HEK293 (cell line): ENCODE results near the gene COA1.

Experiments
- CTCF ChIA-PET: fragments of 350-600 bp; formaldehyde crosslinking; extraction: SDS; loops from one replicate; lab custom pipeline; 2021; ENCODE audit warnings: antibody characterized with exemption; lab: Yijun Ruan, JAX
- POLR2A ChIA-PET: fragments of 300-600 bp; formaldehyde crosslinking; extraction: SDS; loops from one replicate; lab custom pipeline; 2020; ENCODE audit warnings: antibody characterized with exemption, inconsistent platforms; lab: Yijun Ruan, JAX
- H3K27ac ChIP-seq: fragments of 200-500 bp; sonication (Bioruptor generic); 2 replicates; pipeline ENCODE4 v1.5.1; 2014; ENCODE audit warnings: low read depth, low read length, control low read depth, inconsistent platforms; ENCODE audit errors: extremely low read depth
- H3K36me3 ChIP-seq, 2 experiments: fragments of 200-500 bp in 1 of 2; sonication (Bioruptor generic) in 1 of 2; 1 replicate in 1 of 2; 2 replicates in 1 of 2; pipeline ENCODE4 v1.5.1; 2014 to 2017; ENCODE audit warnings: inconsistent platforms in 2 of 2, low read length in 2 of 2; ENCODE audit not compliant: control insufficient read depth in 2 of 2, insufficient read depth in 1 of 2
- H3K4me1 ChIP-seq: fragments of 200-500 bp; sonication (Bioruptor generic); 2 replicates; pipeline ENCODE4 v1.5.1; 2014; ENCODE audit warnings: mild to moderate bottlenecking, low read length, inconsistent platforms; ENCODE audit not compliant: control insufficient read depth, insufficient read depth
- H3K4me3 ChIP-seq: 2 replicates; pipeline ENCODE4 v1.5.1; 2011; ENCODE audit warnings: low read depth, mild to moderate bottlenecking, control low read depth, low read length, moderate library complexity
- H3K9me3 ChIP-seq: fragments of 200-500 bp; sonication (Bioruptor generic); 2 replicates; pipeline ENCODE4 v1.5.1; 2014; ENCODE audit warnings: low read depth, low read length, inconsistent platforms; ENCODE audit not compliant: control insufficient read depth, insufficient read depth
- GLIS2 ChIP-seq: fragments of 450-650 bp; formaldehyde crosslinking; IDR thresholded peaks from 2 replicates; pipeline ENCODE4 v1.5.1; 2016; ENCODE audit warnings: missing biosample characterization, missing genetic modification characterization
- HOXD13 ChIP-seq: sonication (generic); formaldehyde crosslinking; IDR thresholded peaks from 2 replicates; pipeline ENCODE4 v1.8.0; 2022; ENCODE audit warnings: missing genetic modification reagents, borderline replicate concordance
- OVOL3 ChIP-seq: fragments of 450-650 bp; formaldehyde crosslinking; IDR thresholded peaks from 2 replicates; pipeline ENCODE4 v1.5.1; 2016; ENCODE audit warnings: missing biosample characterization, missing genetic modification characterization
- RBAK ChIP-seq: fragments of 450-650 bp; formaldehyde crosslinking; IDR thresholded peaks from 2 replicates; pipeline ENCODE4 v1.5.1; 2016; ENCODE audit warnings: missing biosample characterization, missing genetic modification characterization
- ZNF155 ChIP-seq: fragments of 450-650 bp; formaldehyde crosslinking; IDR thresholded peaks from 2 replicates; pipeline ENCODE4 v1.5.1; 2016; ENCODE audit warnings: missing biosample characterization, missing genetic modification characterization
- ZNF175 ChIP-seq: fragments of 450-650 bp; formaldehyde crosslinking; IDR thresholded peaks from 2 replicates; pipeline ENCODE4 v1.5.1; 2016; ENCODE audit warnings: missing biosample characterization, missing genetic modification characterization
- ZNF37A ChIP-seq: fragments of 450-650 bp; IDR thresholded peaks from 2 replicates; pipeline ENCODE4 v1.5.1; 2018; ENCODE audit warnings: missing biosample characterization, missing genetic modification characterization
- ZNF394 ChIP-seq: fragments of 450-650 bp; formaldehyde crosslinking; IDR thresholded peaks from 2 replicates; pipeline ENCODE4 v1.5.1; 2016; ENCODE audit warnings: missing biosample characterization, missing genetic modification characterization, mild to moderate bottlenecking, moderate library complexity, borderline replicate concordance
- ZNF426 ChIP-seq: fragments of 450-650 bp; formaldehyde crosslinking; IDR thresholded peaks from 2 replicates; pipeline ENCODE4 v1.5.1; 2017; ENCODE audit warnings: missing biosample characterization, missing genetic modification characterization, mild to moderate bottlenecking, inconsistent platforms, moderate library complexity
- ZNF747 ChIP-seq: fragments of 450-650 bp; formaldehyde crosslinking; IDR thresholded peaks from 2 replicates; pipeline ENCODE4 v1.5.1; 2016; ENCODE audit warnings: missing biosample characterization, missing genetic modification characterization
- TF ChIP-seq, protein P1 (sequence below): fragments of 450-650 bp; formaldehyde crosslinking; IDR thresholded peaks from 2 replicates; pipeline ENCODE4 v1.5.1; 2016; ENCODE audit warnings: missing biosample characterization, missing genetic modification characterization, borderline replicate concordance
- TF ChIP-seq, protein P2 (sequence below): IDR thresholded peaks from 2 replicates; pipeline ENCODE4 v1.6.1; 2011; ENCODE audit warnings: mild to moderate bottlenecking, low read depth, low read length, borderline replicate concordance
- TF ChIP-seq, protein P3 (sequence below): fragments of 450-650 bp; formaldehyde crosslinking; IDR thresholded peaks from 2 replicates; pipeline ENCODE4 v1.5.1; 2016; ENCODE audit warnings: missing biosample characterization, missing genetic modification characterization
- TF ChIP-seq, protein P4 (sequence below): fragments of 450-650 bp; formaldehyde crosslinking; conservative IDR thresholded peaks from 2 replicates; pipeline ENCODE4 v1.5.1; 2016; ENCODE audit warnings: low read depth, missing biosample characterization, missing genetic modification characterization
- TF ChIP-seq, protein P5 (sequence below): sonication (generic); formaldehyde crosslinking; IDR thresholded peaks from 2 replicates; pipeline ENCODE4 v1.8.1; 2022; ENCODE audit warnings: mild to moderate bottlenecking, moderate library complexity, missing genetic modification reagents
- TF ChIP-seq, protein P6 (sequence below): fragments of 450-650 bp; formaldehyde crosslinking; IDR thresholded peaks from 2 replicates; pipeline ENCODE4 v1.5.1; 2016; ENCODE audit warnings: missing biosample characterization, missing genetic modification characterization

Gene COA1

DNA sequence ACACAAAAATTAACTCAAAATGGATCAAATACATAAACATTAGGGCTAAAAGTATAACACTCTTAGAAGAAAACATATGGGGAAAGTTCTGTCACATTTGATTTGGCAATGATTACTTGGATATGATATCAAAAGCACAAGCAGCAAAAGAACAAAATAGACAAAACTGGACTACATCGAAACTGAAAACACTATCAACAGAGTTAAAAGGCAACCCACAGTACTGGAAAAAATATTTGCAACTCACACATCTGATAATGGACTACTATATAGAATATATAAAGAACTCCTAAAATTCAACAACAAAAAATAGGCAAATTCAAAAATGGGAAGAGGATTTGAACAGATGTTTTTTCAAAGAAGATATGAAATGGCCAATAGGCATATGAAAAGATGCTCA is 51.0 kb downstream of the COA1 start:
- POLR2A ChIA-PET, result no interaction called here
- no peaks in the 10 kb centered on the region for H3K36me3 ChIP-seq

DNA sequence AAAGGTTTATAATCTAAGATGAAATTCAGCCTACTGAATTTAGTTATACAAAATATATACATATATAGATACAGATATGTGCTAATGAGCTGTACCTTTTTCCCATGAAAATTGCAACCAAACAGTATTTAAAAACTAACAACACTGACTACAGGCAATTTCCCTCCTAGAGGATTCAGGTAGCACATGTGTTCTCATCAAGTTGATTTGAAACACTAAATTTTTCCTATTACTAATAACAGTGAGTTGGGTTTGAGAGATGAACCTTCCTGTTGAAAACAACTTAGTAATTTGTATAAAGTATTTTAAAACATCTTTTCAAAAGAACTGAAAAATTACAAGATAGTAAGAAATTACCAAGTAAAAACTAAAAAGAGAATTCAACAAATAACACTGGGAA is 51.5 kb downstream of the COA1 start:
- Histone ChIP-seq H3K4me1 (no peaks in the 10 kb centered on the region), H3K4me3 (no peak overlapping the region), H3K27ac (no peak overlapping the region), H3K9me3 (no peaks in the 10 kb centered on the region), H3K36me3 (no peaks in the 10 kb centered on the region)
- ChIA-PET CTCF (interaction anchor here (0.7 kb wide), 2 partner anchors 9 to 95 kb away, joined by 3 to 6 read pairs; partner anchors contain the start of gene STK17A), POLR2A (no interaction called here)
- TF ChIP-seq ZNF155 (tag by site-specific recombination) (no peak), GLIS2 (no peak), ZNF175 (no peak)
- TF ChIP-seq, protein P1, sequence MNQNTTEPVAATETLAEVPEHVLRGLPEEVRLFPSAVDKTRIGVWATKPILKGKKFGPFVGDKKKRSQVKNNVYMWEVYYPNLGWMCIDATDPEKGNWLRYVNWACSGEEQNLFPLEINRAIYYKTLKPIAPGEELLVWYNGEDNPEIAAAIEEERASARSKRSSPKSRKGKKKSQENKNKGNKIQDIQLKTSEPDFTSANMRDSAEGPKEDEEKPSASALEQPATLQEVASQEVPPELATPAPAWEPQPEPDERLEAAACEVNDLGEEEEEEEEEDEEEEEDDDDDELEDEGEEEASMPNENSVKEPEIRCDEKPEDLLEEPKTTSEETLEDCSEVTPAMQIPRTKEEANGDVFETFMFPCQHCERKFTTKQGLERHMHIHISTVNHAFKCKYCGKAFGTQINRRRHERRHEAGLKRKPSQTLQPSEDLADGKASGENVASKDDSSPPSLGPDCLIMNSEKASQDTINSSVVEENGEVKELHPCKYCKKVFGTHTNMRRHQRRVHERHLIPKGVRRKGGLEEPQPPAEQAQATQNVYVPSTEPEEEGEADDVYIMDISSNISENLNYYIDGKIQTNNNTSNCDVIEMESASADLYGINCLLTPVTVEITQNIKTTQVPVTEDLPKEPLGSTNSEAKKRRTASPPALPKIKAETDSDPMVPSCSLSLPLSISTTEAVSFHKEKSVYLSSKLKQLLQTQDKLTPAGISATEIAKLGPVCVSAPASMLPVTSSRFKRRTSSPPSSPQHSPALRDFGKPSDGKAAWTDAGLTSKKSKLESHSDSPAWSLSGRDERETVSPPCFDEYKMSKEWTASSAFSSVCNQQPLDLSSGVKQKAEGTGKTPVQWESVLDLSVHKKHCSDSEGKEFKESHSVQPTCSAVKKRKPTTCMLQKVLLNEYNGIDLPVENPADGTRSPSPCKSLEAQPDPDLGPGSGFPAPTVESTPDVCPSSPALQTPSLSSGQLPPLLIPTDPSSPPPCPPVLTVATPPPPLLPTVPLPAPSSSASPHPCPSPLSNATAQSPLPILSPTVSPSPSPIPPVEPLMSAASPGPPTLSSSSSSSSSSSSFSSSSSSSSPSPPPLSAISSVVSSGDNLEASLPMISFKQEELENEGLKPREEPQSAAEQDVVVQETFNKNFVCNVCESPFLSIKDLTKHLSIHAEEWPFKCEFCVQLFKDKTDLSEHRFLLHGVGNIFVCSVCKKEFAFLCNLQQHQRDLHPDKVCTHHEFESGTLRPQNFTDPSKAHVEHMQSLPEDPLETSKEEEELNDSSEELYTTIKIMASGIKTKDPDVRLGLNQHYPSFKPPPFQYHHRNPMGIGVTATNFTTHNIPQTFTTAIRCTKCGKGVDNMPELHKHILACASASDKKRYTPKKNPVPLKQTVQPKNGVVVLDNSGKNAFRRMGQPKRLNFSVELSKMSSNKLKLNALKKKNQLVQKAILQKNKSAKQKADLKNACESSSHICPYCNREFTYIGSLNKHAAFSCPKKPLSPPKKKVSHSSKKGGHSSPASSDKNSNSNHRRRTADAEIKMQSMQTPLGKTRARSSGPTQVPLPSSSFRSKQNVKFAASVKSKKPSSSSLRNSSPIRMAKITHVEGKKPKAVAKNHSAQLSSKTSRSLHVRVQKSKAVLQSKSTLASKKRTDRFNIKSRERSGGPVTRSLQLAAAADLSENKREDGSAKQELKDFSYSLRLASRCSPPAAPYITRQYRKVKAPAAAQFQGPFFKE (tag by site-specific recombination), result no peak
- TF ChIP-seq, protein P2, sequence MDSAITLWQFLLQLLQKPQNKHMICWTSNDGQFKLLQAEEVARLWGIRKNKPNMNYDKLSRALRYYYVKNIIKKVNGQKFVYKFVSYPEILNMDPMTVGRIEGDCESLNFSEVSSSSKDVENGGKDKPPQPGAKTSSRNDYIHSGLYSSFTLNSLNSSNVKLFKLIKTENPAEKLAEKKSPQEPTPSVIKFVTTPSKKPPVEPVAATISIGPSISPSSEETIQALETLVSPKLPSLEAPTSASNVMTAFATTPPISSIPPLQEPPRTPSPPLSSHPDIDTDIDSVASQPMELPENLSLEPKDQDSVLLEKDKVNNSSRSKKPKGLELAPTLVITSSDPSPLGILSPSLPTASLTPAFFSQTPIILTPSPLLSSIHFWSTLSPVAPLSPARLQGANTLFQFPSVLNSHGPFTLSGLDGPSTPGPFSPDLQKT, result no peak

More for the DNA sequence above, 51.0 kb downstream of the COA1 start:
- no peak overlapping the region for H3K4me3 ChIP-seq
- H3K27ac ChIP-seq, result no peak overlapping the region
- TF ChIP-seq ZNF426 (tag by site-specific recombination) (no peak), OVOL3 (tag by site-specific recombination) (no peak), HOXD13 (no peak), ZNF37A (tag by site-specific recombination) (no peak), ZNF394 (tag by site-specific recombination) (no peak), RBAK (no peak), GLIS2 (no peak), ZNF747 (no peak)
- TF ChIP-seq, protein P3, sequence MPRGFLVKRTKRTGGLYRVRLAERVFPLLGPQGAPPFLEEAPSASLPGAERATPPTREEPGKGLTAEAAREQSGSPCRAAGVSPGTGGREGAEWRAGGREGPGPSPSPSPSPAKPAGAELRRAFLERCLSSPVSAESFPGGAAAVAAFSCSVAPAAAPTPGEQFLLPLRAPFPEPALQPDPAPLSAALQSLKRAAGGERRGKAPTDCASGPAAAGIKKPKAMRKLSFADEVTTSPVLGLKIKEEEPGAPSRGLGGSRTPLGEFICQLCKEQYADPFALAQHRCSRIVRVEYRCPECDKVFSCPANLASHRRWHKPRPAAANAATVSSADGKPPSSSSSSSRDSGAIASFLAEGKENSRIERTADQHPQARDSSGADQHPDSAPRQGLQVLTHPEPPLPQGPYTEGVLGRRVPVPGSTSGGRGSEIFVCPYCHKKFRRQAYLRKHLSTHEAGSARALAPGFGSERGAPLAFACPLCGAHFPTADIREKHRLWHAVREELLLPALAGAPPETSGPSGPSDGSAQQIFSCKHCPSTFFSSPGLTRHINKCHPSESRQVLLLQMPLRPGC (tag by site-specific recombination), result no peak
- TF ChIP-seq, protein P4, sequence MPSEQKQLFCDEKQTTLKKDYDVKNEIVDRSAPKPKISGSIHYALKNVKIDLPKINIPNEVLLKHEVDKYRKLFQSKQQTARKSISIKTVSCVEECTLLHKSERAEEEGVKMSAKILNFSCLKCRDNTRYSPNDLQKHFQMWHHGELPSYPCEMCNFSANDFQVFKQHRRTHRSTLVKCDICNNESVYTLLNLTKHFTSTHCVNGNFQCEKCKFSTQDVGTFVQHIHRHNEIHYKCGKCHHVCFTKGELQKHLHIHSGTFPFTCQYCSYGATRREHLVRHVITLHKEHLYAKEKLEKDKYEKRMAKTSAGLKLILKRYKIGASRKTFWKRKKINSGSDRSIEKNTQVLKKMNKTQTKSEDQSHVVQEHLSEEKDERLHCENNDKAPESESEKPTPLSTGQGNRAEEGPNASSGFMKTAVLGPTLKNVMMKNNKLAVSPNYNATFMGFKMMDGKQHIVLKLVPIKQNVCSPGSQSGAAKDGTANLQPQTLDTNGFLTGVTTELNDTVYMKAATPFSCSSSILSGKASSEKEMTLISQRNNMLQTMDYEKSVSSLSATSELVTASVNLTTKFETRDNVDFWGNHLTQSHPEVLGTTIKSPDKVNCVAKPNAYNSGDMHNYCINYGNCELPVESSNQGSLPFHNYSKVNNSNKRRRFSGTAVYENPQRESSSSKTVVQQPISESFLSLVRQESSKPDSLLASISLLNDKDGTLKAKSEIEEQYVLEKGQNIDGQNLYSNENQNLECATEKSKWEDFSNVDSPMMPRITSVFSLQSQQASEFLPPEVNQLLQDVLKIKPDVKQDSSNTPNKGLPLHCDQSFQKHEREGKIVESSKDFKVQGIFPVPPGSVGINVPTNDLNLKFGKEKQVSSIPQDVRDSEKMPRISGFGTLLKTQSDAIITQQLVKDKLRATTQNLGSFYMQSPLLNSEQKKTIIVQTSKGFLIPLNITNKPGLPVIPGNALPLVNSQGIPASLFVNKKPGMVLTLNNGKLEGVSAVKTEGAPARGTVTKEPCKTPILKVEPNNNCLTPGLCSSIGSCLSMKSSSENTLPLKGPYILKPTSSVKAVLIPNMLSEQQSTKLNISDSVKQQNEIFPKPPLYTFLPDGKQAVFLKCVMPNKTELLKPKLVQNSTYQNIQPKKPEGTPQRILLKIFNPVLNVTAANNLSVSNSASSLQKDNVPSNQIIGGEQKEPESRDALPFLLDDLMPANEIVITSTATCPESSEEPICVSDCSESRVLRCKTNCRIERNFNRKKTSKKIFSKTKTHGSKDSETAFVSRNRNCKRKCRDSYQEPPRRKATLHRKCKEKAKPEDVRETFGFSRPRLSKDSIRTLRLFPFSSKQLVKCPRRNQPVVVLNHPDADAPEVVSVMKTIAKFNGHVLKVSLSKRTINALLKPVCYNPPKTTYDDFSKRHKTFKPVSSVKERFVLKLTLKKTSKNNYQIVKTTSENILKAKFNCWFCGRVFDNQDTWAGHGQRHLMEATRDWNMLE (tag by site-specific recombination), result no peak
- TF ChIP-seq, protein P5, sequence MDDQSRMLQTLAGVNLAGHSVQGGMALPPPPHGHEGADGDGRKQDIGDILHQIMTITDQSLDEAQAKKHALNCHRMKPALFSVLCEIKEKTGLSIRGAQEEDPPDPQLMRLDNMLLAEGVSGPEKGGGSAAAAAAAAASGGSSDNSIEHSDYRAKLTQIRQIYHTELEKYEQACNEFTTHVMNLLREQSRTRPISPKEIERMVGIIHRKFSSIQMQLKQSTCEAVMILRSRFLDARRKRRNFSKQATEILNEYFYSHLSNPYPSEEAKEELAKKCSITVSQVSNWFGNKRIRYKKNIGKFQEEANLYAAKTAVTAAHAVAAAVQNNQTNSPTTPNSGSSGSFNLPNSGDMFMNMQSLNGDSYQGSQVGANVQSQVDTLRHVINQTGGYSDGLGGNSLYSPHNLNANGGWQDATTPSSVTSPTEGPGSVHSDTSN (CRISPR knock-in tag), result no peak
- TF ChIP-seq, protein P6, sequence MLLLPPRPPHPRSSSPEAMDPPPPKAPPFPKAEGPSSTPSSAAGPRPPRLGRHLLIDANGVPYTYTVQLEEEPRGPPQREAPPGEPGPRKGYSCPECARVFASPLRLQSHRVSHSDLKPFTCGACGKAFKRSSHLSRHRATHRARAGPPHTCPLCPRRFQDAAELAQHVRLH (tag by site-specific recombination), result no peak
- CTCF ChIA-PET, result interaction anchor here (0.7 kb wide), 1 partner anchor 96 kb away, joined by 3 read pairs; the partner anchor contains the start of gene STK17A
- H3K4me1 ChIP-seq, result no peaks in the 10 kb centered on the region
- H3K9me3 ChIP-seq, result no peaks in the 10 kb centered on the region
